CD14-positive monocyte (primary cell): ENCODE results near the gene SQSTM1. TPM values are rescaled to one million over a fixed set of nuclear protein-coding genes. Genes with fewer than 3 reads are reported as not detected.

Source experiments
- DNase-seq, 3 donors: peaks; one replicate each; pipeline ENCODE4 v3.0.0-alpha.2; 2011 to 2022
- H2AFZ ChIP-seq: 2 replicates; pipeline ENCODE4 v1.6.0; 2012; ENCODE audit warnings: mild to moderate bottlenecking, low read depth, low read length, inconsistent platforms; ENCODE audit not compliant: insufficient read depth, poor library complexity, severe bottlenecking
- H3K27ac ChIP-seq, 2 donors: 1 replicate in 1 of 2; 2 replicates in 1 of 2; pipeline ENCODE4 v1.5.1; 2012 to 2013; ENCODE audit warnings: low read length in 2 of 2, control low read depth in 1 of 2, inconsistent platforms in 1 of 2, low read depth in 1 of 2, mild to moderate bottlenecking in 1 of 2
- H3K27me3 ChIP-seq, 2 donors: one replicate each; pipeline versions ENCODE4 v1.6.0 to v1.6.1; 2011 to 2013; ENCODE audit warnings: low read length in 2 of 2; ENCODE audit not compliant: control insufficient read depth in 2 of 2, insufficient read depth in 2 of 2
- H3K36me3 ChIP-seq, 2 donors: replicated peaks in 1 of 2; 1 replicate in 1 of 2; 2 replicates in 1 of 2; pipeline versions ENCODE4 v1.5.1 to v1.6.1; 2012 to 2013; ENCODE audit warnings: low read length in 2 of 2, control low read depth in 1 of 2, inconsistent platforms in 1 of 2, mild to moderate bottlenecking in 1 of 2; ENCODE audit not compliant: insufficient read depth in 2 of 2, control insufficient read depth in 1 of 2
- H3K4me1 ChIP-seq, 2 donors: 1 replicate in 1 of 2; 2 replicates in 1 of 2; pipeline versions ENCODE4 v1.5.1 to v1.6.1; 2012 to 2013; ENCODE audit warnings: low read length in 2 of 2, control low read depth in 1 of 2, inconsistent platforms in 1 of 2, mild to moderate bottlenecking in 1 of 2, moderate library complexity in 1 of 2; ENCODE audit not compliant: insufficient read depth in 2 of 2, control insufficient read depth in 1 of 2
- H3K4me2 ChIP-seq: replicated peaks from 2 replicates; pipeline ENCODE3; 2012; ENCODE audit warnings: low read length, moderate library complexity, mild to moderate bottlenecking; ENCODE audit not compliant: poor library complexity, severe bottlenecking; ENCODE audit errors: extremely low read depth
- H3K4me3 ChIP-seq, 3 experiments: fragments of 200-600 bp in 1 of 3; sonication (generic) in 1 of 3; replicated peaks in 1 of 3; 1 replicate in 2 of 3; 2 replicates in 1 of 3; pipeline ENCODE4 v1.5.1; 2011 to 2013; ENCODE audit warnings: low read length in 3 of 3, mild to moderate bottlenecking in 3 of 3, control low read depth in 2 of 3, low read depth in 2 of 3, inconsistent platforms in 1 of 3, moderate library complexity in 1 of 3
- H3K79me2 ChIP-seq: 2 replicates; pipeline ENCODE4 v1.6.0; 2012; ENCODE audit warnings: mild to moderate bottlenecking, control low read depth, inconsistent platforms, low read length, moderate library complexity; ENCODE audit not compliant: insufficient read depth
- H3K9ac ChIP-seq: 2 replicates; pipeline ENCODE4 v1.6.0; 2017; ENCODE audit warnings: low read length, mild to moderate bottlenecking; ENCODE audit not compliant: insufficient read depth, poor library complexity, severe bottlenecking
- H3K9me3 ChIP-seq, 2 donors: replicated peaks in 1 of 2; 1 replicate in 1 of 2; 2 replicates in 1 of 2; pipeline versions ENCODE4 v1.5.1 to v1.6.1; 2012 to 2013; ENCODE audit warnings: low read length in 2 of 2, control low read depth in 1 of 2; ENCODE audit not compliant: control insufficient read depth in 1 of 2, insufficient read depth in 1 of 2
- H4K20me1 ChIP-seq: 2 replicates; pipeline ENCODE4 v1.6.0; 2012; ENCODE audit warnings: mild to moderate bottlenecking, low read length, control low read depth, moderate library complexity; ENCODE audit not compliant: insufficient read depth
- H3K27ac Mint-ChIP-seq, 7 donors: one replicate each; pipeline ENCODE4 v1.8.0; 2020; ENCODE audit warnings: mild to moderate bottlenecking in 7 of 7, mixed read lengths in 7 of 7, moderate library complexity in 6 of 7, inconsistent platforms in 2 of 7
- H3K27me3 Mint-ChIP-seq, 3 donors: one replicate each; pipeline ENCODE4 v1.8.0; 2021 to 2022; ENCODE audit warnings: low read depth in 3 of 3, mild to moderate bottlenecking in 3 of 3, mixed read lengths in 3 of 3, moderate library complexity in 3 of 3, inconsistent platforms in 1 of 3
- H3K36me3 Mint-ChIP-seq, 2 donors: one replicate each; pipeline ENCODE4 v1.8.0; 2020; ENCODE audit warnings: mixed read lengths in 2 of 2, inconsistent platforms in 1 of 2, mild to moderate bottlenecking in 1 of 2
- H3K4me1 Mint-ChIP-seq: one replicate; pipeline ENCODE4 v1.8.0; 2020; ENCODE audit warnings: mild to moderate bottlenecking, mixed read lengths
- H3K4me3 Mint-ChIP-seq, 2 donors: one replicate each; pipeline ENCODE4 v1.8.0; 2020; ENCODE audit warnings: mild to moderate bottlenecking in 2 of 2, mixed read lengths in 2 of 2, moderate library complexity in 1 of 2
- H3K9me3 Mint-ChIP-seq, 7 donors: one replicate each; pipeline ENCODE4 v1.8.0; 2020 to 2022; ENCODE audit warnings: mixed read lengths in 7 of 7, mild to moderate bottlenecking in 6 of 7, moderate library complexity in 6 of 7, inconsistent platforms in 2 of 7
- WGBS: methylation state at CpG from one replicate; pipeline ENCODE4 v1.1.5; 2013; ENCODE audit warnings: missing lambda C conversion rate; ENCODE audit not compliant: insufficient coverage; 5-methylcytosine and 5-hydroxymethylcytosine counted together
- intact Hi-C, 2 donors: fragments of 100-400 bp; cut with micrococcal nuclease; formaldehyde crosslinking; loops; one replicate each; pipeline versions ENCODE4 v1.15.0 to v1.15.1; 2023
- polyA plus RNA-seq, 3 donors: library from polyadenylated mRNA; depleted of rRNA in 1 of 3; unstranded in 2 of 3; stranded (reverse) in 1 of 3; fragments of 300-500 nt in 2 of 3; fragments of >200 nt in 1 of 3; fragmentation: Illumina TruSeq in 2 of 3; gene quantifications; 1 replicate in 2 of 3; 2 replicates in 1 of 3; pipeline ENCODE4 v1.2.3, GENCODE V29; 2012 to 2021
- TF ChIP-seq, protein P1 (sequence below): fragments of 200-600 bp; IDR thresholded peaks from one replicate; pipeline ENCODE4 v1.8.0; 2022; ENCODE audit warnings: antibody characterized with exemption, mild to moderate bottlenecking

The SQSTM1 gene
- polyA plus RNA-seq, 3 donors: 182 to 312 (median 275) TPM

DNA sequence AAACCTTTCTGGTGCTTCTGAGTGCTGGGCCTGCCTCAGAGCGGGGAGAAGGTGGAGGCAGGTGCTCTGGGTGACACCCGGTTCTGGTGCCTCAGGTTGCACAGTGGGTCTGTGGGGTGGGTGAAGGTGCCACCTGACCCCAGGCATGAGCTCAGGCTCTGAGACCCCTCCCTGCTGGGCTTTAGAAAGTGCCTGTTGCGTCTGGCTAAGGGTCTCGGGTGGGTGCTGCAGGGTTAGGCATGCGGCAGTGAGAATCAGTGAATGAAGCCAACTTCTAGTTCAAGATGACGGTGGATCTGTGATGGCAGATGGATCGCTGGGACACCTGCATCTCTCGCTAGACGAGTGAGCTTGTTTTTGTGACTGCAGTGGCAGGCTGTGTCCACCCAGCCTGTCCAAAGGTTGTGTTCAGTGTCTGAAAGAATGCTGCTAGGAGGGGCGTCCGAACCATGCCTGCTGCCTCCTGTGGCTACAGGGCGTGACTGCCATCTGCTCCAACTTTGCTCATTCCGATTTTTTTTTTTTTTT lies 5.0 kb downstream of the SQSTM1 start:
- H3K9me3 ChIP-seq: no peaks in the 10 kb centered on the region
- Mint-ChIP-seq H3K4me1 (peaks cover 50% of the 10 kb centered on the region), H3K4me3 (no peak overlapping the region), H3K36me3 (peaks cover 80 to 86% of the 10 kb centered on the region in 2 donors), H3K27ac (peak overlapping the region in 3 of 7 donors; percentile 15 to 76 (median 50)), H3K27me3 (peaks cover 0 to 1% (median 0%) of the 10 kb centered on the region in 3 donors), H3K9me3 (peaks cover 0 to 2% (median 0%) of the 10 kb centered on the region in 7 donors)
- TF ChIP-seq, protein P1, sequence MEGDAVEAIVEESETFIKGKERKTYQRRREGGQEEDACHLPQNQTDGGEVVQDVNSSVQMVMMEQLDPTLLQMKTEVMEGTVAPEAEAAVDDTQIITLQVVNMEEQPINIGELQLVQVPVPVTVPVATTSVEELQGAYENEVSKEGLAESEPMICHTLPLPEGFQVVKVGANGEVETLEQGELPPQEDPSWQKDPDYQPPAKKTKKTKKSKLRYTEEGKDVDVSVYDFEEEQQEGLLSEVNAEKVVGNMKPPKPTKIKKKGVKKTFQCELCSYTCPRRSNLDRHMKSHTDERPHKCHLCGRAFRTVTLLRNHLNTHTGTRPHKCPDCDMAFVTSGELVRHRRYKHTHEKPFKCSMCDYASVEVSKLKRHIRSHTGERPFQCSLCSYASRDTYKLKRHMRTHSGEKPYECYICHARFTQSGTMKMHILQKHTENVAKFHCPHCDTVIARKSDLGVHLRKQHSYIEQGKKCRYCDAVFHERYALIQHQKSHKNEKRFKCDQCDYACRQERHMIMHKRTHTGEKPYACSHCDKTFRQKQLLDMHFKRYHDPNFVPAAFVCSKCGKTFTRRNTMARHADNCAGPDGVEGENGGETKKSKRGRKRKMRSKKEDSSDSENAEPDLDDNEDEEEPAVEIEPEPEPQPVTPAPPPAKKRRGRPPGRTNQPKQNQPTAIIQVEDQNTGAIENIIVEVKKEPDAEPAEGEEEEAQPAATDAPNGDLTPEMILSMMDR: no peak
- H3K4me2 ChIP-seq: no peak overlapping the region
- H3K79me2 ChIP-seq: peaks cover 65% of the 10 kb centered on the region
- WGBS: 98% methylated on average over 11 of the region's 13 CpGs
- intact Hi-C loops: loop anchor here in 1 of 2 donors (10.0 kb wide), 2 partner anchors 149 to 201 kb away; partner anchors contain the start of gene HNRNPH1
- H4K20me1 ChIP-seq: peaks cover 100% of the 10 kb centered on the region
- no peak overlapping the region for H3K4me3 ChIP-seq
- H3K9ac ChIP-seq: no peak overlapping the region
- no peak overlapping the region for H3K27ac ChIP-seq
- H3K4me1 ChIP-seq: peaks cover 30 to 44% of the 10 kb centered on the region in 2 donors
- peaks cover 76 to 81% of the 10 kb centered on the region in 2 donors for H3K36me3 ChIP-seq
- H2AFZ ChIP-seq: no peak overlapping the region
- no peak for DNase-seq
- H3K27me3 ChIP-seq: no peaks in the 10 kb centered on the region

DNA sequence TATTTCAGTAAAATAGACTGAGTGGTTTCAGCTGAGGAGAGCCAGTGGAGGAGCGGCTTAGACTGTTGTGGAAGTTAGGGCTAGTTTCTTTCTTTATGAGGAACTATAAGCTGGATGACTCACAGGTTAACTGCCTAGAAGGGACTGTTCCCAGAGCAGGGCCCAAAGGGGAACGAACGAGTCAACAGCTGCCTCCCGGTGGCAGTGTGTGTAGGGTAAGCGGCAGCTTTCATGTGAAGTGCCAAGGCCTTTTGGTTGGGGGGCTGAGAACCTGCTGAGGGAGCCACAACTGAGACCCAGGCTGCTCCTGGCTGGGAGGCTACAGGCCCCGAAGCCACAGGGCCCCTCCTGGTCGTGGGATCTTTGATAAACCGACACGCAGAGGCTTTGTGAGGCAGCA lies 7.0 kb downstream of the SQSTM1 start:
- Mint-ChIP-seq H3K27me3 (peaks cover 0 to 1% (median 0%) of the 10 kb centered on the region in 3 donors), H3K4me1 (peaks cover 41% of the 10 kb centered on the region), H3K9me3 (peaks cover 0 to 2% (median 0%) of the 10 kb centered on the region in 7 donors), H3K27ac (peak overlapping the region; percentile 86 to 94 (median 92)), H3K36me3 (peaks cover 93 to 99% of the 10 kb centered on the region in 2 donors), H3K4me3 (peak overlapping the region; percentile 43 to 53)
- intact Hi-C loops: loop anchor here in 1 of 2 donors (10.0 kb wide), 2 partner anchors 147 to 203 kb away; partner anchors contain the start of gene HNRNPH1
- no peak overlapping the region for H2AFZ ChIP-seq
- no peaks in the 10 kb centered on the region for H3K27me3 ChIP-seq
- H3K9ac ChIP-seq: no peak overlapping the region
- DNase-seq: peak; percentile 84 to 92 (median 90)
- H3K4me1 ChIP-seq: peaks cover 20 to 34% of the 10 kb centered on the region in 2 donors
- TF ChIP-seq, protein P1: peak; percentile 14
- H3K9me3 ChIP-seq: no peaks in the 10 kb centered on the region
- peaks cover 92 to 97% of the 10 kb centered on the region in 2 donors for H3K36me3 ChIP-seq
- H4K20me1 ChIP-seq: peaks cover 100% of the 10 kb centered on the region
- WGBS: 0% methylated on average over 6 of the region's 9 CpGs
- H3K79me2 ChIP-seq: peaks cover 51% of the 10 kb centered on the region
- peak overlapping the region; percentile 55 for H3K4me2 ChIP-seq
- H3K27ac ChIP-seq: peak overlapping the region; percentile 73 to 76
- peak overlapping the region in 1 of 3 experiments; percentile 51 for H3K4me3 ChIP-seq
